ENCODE results near the gene SELENOO.

DNA sequence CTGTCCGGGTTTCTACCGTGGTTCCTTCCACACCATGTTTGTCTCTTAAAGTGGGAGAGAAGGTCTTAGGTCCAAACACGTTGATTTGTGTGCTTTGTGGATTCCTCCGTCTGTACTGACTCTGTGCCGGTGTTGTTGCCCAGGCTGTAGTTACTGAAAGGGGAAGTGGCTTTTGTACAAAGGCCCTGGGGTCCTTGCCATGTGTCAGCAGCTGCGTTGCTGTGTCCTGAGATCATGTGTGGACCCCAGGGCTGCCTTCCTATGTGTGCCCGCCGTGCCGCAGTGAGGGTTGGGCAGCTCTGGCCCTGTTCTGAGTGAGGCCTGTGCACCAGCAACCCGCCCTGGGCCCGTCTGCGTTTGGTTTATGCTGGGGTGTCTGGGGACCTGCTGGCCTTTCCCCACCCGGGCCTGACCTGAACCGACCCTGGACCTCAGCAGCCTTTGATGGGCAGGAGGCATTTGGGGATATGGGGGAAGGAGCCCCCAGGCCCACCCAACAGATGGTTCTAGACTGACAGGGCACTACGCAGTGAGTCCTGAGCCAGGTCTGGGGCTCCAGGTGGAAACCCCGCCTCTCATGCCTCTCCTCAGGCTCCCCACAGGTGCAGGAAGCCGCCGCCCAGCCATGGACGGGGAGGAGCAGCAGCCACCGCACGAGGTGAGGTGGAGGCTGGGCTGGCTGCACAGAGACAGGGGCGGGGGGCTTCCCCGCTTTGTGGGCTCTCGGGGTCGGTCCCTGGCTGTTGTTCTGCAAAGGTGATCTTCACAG lies 8.2 kb upstream of the SELENOO start:
- TF ChIP-seq, protein P1, sequence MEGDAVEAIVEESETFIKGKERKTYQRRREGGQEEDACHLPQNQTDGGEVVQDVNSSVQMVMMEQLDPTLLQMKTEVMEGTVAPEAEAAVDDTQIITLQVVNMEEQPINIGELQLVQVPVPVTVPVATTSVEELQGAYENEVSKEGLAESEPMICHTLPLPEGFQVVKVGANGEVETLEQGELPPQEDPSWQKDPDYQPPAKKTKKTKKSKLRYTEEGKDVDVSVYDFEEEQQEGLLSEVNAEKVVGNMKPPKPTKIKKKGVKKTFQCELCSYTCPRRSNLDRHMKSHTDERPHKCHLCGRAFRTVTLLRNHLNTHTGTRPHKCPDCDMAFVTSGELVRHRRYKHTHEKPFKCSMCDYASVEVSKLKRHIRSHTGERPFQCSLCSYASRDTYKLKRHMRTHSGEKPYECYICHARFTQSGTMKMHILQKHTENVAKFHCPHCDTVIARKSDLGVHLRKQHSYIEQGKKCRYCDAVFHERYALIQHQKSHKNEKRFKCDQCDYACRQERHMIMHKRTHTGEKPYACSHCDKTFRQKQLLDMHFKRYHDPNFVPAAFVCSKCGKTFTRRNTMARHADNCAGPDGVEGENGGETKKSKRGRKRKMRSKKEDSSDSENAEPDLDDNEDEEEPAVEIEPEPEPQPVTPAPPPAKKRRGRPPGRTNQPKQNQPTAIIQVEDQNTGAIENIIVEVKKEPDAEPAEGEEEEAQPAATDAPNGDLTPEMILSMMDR (IDR thresholded peaks at IDR 0.05): no peak
- no peak for TF ChIP-seq POLR2A (IDR thresholded peaks at IDR 0.05)

Data from right lobe of liver (tissue), 4 donors.